ENCODE measurements around the gene ARHGEF19. TPM values are rescaled to one million over a fixed set of nuclear protein-coding genes. Genes with fewer than 3 reads are reported as not detected.

ARHGEF19 gene

DNA sequence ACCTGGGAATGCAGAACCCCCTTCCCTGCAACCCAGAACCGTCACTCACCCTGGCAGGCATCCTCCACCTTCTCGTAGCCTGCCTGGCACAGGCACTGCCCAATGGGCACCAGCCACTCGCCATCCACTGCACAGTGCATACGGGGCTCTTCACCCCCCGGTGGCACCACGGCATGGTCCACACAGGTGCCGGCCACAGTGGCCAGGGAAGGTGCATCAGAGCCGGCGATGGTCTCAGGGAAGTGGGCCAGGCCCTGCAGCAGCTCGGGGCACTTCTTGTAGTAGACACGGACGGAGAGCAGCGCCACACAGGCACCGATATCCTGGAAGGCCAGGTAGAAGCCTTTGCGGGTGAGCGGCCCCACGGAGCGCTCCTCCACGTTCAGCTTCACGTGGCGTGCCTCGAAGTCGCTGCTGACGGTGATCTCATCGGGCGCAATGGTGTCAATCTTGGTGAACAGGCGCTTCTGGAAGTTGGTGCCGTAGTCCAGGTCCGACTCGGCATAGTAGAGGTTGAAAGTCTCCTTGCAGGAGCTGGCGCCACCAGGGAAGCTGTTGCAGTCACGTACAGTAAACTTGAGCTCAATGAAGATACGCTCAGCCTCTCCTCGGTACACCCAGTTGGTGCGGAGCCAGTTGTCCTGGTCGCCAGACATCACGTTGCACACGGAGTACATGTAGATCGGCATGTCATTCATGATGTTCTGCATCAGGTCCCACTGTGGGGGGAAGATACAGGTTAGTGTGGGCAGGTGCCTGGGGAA lies 63.9 kb downstream of the ARHGEF19 start:
- H3K9me3 ChIP-seq (replicated peaks; ENCODE audit: low read length) = no peaks in the 10 kb centered on the region
- H3K4me1 ChIP-seq (ENCODE audit: control insufficient read depth, insufficient read depth, low read length) = peaks cover 86% of the 10 kb centered on the region
- H3K27me3 ChIP-seq (ENCODE audit: control insufficient read depth, insufficient read depth, low read length) = no peaks in the 10 kb centered on the region
- no peak overlapping the region for H3K4me2 ChIP-seq (ENCODE audit: low read length)
- H3K4me3 ChIP-seq (ENCODE audit: low read length) = no peak overlapping the region
- peaks cover 72% of the 10 kb centered on the region for H3K36me3 ChIP-seq (ENCODE audit: insufficient read depth, low read length)
- H3K9ac ChIP-seq (ENCODE audit: low read depth, low read length) = no peak overlapping the region

Small RNA genes lying within 50 kb of the gene (small RNA-seq; reads per million reads assigned to genes)
- not detected for gene MT1XP1

Measured in skeletal muscle satellite cell (primary cell).